HG02973 (cell line): ENCODE measurements around the gene RDH13.

ENCODE experiments used
- ATAC-seq: cut with Tn5 transposase; IDR thresholded peaks from one replicate; pipeline ENCODE4 v1.9.1; 2021; ENCODE audit warnings: moderate library complexity; ENCODE audit not compliant: unreplicated experiment

Gene RDH13

GRCh38 chr19:55092423-55093318 lies 29.7 kb upstream of the RDH13 start:
- no peak for ATAC-seq

- no peak for ATAC-seq
These were observed 29.0 kb upstream of the RDH13 start for GRCh38 chr19:55091955-55092354.

GRCh38 chr19:55091126-55091910 lies 28.4 kb upstream of the RDH13 start:
- ATAC-seq, result no peak

- no peak for ATAC-seq
These were observed 27.6 kb upstream of the RDH13 start for GRCh38 chr19:55090564-55090963.

- no peak for ATAC-seq
These were observed 26.5 kb upstream of the RDH13 start for GRCh38 chr19:55089342-55089944.

- ATAC-seq, result no peak
These were observed 25.8 kb upstream of the RDH13 start for GRCh38 chr19:55088543-55089341.

DNA sequence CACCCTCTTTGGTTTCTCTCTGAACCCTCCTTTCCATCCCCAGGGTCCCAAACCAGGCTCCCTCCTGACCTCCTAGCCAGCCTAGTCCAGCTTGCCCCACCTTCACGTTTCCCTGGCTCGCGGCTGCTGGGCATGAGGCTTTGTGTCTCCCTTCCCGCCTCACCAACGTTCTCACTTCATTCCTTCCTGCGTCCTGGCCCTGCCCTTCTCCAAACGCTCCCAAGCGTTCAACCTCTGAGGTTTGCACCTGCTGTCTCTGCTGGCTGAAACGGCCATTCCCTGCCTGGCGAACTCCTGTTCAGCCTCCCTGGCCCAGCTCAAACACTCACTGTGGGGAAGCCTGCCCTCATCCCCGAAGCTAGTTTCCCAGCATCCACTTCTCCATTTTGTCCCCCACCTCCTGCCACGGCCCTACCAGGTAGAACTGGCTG lies 25.1 kb upstream of the RDH13 start:
- ATAC-seq, result no peak

DNA sequence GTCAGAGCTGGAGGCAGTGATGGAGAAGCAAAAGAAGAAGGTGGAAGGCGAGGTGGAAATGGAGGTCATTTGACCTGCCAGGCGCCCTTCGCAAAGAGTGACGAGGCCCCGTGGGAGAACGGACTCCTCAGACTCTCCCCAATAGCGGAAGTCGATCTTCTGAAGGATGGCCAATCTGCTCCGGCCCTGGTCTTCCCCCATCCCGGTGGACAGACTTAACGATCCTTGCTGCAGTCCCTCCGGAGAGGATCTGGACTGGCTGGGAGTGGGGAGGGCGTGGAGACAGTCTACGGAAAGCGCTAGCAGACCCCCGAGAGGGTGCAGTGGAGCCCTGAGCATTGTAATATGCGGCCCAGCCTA lies 24.6 kb upstream of the RDH13 start:
- ATAC-seq, result no peak

DNA sequence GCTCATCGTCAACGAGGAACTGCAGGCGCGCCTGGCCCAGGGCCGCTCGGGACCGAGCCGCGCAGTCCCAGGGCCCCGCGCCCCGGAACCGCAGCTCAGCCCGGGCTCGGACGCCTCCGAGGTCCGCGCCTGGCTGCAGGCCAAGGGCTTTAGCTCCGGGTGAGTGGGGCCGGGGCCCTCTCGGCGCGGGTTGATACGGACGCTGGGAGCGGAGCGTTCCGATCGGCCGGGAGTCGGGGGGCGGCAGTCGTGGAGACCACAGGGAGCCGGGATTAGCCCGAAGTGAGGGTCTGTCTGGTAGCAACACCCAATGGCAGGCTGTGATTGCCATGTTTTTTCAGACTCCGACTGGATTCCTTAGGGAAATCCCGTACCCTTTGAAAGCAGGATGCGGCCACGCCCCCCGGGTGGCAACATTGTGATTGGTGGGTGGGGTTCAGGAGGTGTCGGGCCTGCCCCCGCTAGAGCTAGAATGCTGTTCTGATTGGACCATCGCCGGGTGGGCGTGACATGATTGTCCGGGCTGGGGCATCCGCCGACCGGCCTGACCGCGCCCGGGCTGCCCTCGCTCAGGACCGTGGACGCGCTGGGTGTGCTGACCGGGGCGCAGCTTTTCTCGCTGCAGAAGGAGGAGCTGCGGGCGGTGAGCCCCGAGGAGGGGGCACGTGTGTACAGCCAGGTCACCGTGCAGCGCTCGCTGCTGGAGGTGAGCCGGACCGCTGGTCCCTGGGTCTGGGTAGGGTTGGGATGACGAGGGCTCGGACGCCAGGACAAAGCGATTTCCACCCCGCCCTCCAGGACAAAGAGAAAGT lies 24.0 kb upstream of the RDH13 start:
- ATAC-seq, result no peak

GRCh38 chr19:55085923-55086715 lies 23.2 kb upstream of the RDH13 start:
- ATAC-seq, result no peak

- ATAC-seq, result no peak
These were observed 21.5 kb upstream of the RDH13 start for GRCh38 chr19:55084416-55084815.

DNA sequence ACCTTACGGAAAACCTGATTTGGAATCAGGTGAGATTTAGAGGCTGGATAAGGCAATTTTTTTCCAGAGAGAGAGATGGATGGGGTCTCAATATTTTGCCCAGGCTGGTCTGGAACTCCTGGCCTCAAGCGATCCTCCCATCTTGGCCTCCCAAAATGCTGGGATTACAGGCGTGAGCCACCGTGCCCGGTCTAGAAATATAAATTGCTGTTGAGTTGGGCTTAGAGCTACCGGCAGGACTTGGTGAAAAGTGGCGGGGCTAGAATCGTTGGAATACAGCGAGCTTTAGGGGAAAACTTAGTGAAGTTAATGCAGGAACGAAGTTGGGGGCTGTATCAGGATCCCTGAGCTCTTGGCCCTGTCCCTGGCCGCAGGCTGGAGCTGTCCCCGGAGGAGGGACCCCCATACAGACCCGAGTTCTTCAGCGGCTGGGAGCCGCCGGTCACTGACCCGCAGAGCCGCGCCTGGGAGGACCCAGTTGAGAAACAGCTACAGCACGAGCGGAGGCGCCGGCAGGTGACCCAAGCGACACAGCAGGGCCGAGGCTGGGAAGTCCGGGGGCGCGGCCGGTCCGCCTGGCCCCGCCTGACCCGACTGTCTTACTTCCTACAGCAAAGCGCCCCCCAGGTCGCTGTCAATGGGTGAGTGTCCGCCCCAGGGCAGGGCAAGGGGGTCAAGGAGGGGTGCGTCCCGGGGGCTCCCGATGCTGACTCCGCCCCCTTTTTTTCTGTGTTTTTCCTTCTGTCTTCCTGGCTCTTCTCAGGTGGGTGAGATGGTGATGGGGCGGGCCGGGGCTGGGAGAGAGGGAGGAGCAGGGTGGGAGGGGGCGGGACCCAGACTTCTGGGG lies 20.3 kb upstream of the RDH13 start:
- ATAC-seq, result no peak

DNA sequence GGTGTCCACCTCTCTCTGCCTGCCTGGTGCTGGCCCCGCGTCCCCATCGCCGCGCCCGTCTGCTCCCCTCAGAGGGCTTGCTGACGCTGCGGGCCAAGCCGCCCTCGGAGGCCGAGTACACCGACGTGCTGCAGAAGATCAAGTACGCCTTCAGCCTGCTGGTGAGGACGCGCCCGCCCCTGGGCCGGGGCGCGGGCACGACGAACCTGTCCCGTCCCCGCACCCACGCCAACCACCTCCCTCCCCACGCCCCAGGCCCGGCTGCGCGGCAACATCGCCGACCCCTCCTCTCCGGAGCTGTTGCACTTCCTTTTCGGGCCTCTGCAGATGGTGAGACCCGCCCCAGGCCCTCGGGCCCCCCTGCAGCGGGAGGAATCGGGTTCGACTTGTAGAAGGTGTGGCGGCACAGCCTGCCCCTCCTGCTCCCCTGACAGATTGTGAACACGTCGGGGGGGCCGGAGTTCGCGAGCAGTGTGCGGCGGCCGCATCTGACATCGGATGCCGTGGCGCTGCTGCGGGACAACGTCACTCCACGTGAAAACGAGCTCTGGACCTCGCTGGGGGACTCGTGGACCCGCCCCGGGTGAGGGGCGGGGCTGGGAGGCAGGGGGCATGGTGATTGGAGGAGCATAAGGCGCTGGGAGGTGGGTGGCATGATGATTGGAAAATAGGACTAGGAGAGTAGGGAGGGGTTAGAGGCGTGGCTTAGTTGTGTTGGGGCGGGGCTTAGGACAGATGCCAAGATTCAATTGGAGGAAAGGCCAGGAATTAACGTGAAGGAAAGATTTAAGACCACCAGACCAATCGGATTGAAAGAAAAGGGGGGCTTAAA lies 19.3 kb upstream of the RDH13 start:
- ATAC-seq, result no peak

DNA sequence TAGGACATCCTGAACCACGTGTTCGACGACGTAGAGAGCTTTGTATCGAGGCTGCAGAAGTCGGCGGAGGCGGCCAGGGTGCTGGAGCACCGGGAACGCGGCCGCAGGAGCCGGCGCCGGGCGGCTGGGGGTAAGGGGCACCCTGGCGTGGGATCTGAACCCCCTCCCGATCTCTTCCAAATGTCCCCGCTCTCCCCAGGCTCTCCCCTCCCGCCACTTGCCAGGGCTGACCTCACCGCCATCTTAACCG lies 18.7 kb upstream of the RDH13 start:
- no peak for ATAC-seq

DNA sequence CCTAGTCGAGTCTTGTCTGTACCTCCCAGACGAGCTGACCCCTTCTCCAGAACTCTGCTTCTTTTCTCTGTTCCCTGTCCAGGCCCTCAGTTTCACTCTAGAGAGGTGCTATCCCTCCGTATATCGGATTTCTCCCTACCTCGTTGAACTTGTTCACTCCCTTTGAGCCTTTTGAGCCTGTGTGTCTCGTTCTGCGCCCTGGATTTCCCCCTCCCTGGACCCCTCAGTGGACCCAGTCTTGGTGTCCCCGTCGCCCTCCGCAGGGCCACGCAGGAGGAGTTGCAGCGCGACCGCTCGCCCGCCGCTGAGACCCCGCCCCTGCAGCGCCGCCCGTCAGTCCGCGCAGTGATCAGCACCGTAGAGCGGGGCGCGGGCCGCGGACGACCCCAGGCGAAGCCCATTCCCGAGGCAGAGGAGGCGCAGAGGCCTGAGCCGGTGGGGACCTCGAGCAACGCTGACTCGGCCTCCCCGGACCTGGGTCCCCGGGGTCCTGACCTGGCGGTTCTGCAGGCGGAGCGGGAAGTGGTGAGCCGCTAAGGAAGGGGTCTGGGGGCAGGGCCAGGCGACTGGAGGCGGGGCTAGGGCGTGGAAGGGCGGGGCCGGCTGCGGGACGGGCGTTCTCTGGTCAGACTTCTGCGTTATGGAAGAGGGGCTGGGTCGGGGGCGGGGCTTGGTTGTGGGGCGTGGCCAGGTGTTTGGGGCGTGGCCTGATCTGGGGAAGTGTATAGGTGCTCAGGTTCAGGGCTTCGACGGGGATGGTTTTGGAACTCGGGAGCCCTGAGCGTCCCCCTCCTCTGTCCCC lies 18.2 kb upstream of the RDH13 start:
- ATAC-seq, result peak; percentile 66

DNA sequence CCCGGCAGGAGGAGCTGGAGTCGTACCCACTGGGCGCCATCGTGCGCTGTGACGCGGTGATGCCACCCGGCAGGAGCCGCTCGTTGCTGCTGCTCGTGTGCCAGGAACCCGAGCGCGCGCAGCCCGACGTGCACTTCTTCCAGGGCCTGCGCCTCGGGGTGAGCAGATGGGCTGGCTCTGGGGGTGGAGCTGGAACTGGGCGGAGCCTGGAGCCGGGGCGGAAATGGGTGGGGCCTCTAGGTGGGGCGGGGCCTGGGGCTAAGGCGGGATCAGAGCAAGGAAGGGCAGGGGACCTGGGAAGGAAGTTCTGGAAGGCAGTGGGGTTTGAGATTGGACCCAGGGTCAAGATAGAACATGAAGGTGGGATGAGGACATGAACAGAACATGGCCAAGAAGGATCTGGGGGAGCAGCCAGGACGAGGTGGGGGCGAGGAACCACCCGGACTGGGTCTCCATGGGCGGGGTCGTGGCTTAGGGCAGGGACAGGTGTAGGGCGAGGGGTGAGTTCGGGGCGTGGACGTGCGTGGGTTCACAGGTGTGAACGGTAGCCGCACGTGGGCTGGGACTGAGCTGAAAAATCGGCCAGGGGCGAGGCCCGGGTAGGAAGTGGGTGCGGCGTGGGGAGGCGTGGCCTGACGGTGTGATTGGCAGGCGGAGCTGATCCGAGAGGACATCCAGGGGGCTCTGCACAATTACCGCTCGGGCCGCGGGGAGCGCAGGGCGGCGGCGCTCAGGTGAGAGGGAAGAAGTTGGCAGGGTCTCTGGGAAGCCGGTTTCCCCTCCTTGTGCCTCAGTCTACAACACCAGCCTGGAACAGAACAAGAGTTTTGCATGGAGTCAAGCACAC lies 17.4 kb upstream of the RDH13 start:
- ATAC-seq, result no peak
